Fibroblast of lung (primary cell): ENCODE results near the gene MISP.

Experiments used
- EZH2 ChIP-seq: IDR thresholded peaks from 2 replicates; pipeline ENCODE4 v1.5.1; 2012; ENCODE audit warnings: low read length, control low read depth, mild to moderate bottlenecking; ENCODE audit errors: missing control alignments
- TF ChIP-seq, protein P1 (sequence below), 2 donors: IDR thresholded peaks in 1 of 2; conservative IDR thresholded peaks in 1 of 2; 1 replicate in 1 of 2; 2 replicates in 1 of 2; pipeline ENCODE4 v1.5.1; 2011 to 2012; ENCODE audit warnings: low read length in 2 of 2, control low read depth in 1 of 2, inconsistent platforms in 1 of 2, low read depth in 1 of 2, mild to moderate bottlenecking in 1 of 2

DNA sequence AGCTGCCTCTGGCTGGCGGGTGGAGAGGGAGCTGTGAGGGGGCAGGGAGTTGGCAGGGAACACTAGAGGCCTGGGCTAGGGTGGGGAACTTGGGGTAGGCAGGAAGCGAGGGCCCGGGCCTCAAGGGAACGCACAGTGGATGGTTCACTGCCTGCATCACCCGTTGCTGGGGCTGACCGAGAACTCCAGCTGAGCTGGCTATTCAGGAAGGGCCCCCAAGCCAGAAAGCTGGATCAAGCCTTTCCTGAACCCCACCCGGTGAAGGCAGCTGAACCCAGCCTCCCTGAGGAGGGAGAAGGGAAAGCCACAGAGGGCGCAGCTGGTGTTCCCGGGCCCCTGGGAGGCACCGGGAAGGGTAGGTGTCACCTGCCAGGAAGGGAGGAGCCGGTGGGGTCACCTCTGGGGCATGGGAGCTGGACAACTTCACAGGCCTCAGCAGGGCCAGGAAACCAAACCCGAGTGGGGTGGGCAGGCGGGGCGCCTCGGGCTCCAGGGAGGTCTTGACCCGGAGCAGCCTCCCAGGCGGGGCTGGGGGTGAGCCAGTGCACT lies 28.3 kb upstream of the MISP start:
- TF ChIP-seq, protein P1, sequence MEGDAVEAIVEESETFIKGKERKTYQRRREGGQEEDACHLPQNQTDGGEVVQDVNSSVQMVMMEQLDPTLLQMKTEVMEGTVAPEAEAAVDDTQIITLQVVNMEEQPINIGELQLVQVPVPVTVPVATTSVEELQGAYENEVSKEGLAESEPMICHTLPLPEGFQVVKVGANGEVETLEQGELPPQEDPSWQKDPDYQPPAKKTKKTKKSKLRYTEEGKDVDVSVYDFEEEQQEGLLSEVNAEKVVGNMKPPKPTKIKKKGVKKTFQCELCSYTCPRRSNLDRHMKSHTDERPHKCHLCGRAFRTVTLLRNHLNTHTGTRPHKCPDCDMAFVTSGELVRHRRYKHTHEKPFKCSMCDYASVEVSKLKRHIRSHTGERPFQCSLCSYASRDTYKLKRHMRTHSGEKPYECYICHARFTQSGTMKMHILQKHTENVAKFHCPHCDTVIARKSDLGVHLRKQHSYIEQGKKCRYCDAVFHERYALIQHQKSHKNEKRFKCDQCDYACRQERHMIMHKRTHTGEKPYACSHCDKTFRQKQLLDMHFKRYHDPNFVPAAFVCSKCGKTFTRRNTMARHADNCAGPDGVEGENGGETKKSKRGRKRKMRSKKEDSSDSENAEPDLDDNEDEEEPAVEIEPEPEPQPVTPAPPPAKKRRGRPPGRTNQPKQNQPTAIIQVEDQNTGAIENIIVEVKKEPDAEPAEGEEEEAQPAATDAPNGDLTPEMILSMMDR (conservative IDR thresholded peaks at IDR 0.05 in 1 of 2, IDR thresholded peaks at IDR 0.05 in 1 of 2; ENCODE audit: low read depth in 1 of 2, low read length in 2 of 2), result no peak
- no peak for TF ChIP-seq EZH2
